NCI-H510A (cell line): Measurements from ENCODE around the gene ZG16B.

Experiments
- DNase-seq: peaks from one replicate; lab custom pipeline; 2025; lab: John Stamatoyannopoulos, UW

The ZG16B gene

DNA sequence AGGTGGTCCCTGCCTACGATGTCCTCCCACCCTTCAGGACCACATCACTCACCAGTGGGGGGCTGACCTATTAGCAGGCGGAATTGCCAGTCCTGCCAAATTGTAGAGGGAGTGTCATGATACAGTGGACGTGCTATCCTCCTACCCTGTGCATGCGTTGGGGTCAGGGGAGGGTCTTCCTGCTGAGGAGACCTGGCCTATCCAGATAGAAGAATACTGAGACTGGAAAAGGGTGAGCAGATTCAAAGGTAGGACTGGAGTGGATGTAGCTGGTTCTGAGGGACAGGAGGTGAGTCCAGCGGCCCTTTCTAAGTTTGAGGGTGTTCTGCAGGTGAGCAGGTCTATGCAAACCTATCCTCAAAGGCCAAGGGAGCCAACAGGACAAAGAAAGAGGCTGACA, 23.8 kb upstream of the ZG16B start:
- DNase-seq, result no peak

DNA sequence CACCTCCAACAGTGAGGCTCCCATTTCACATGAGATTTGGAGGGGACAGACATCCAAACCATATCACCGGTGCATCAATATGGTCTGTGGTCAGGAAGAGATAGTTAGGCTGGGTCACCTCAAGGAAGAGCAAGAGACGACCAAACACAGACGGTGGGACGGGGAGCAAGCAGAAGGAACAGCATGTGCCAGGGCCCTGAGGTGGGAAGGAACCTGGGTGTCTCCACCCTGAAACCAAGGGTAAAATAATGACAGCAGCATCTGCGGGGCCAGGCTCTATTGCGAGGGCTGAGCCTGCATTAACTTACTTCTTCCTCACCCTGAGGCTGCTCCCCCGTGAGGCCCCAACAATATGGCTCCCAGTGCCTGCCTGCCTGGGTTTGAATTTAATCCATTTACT, 21.9 kb upstream of the ZG16B start:
- DNase-seq, result no peak

DNA sequence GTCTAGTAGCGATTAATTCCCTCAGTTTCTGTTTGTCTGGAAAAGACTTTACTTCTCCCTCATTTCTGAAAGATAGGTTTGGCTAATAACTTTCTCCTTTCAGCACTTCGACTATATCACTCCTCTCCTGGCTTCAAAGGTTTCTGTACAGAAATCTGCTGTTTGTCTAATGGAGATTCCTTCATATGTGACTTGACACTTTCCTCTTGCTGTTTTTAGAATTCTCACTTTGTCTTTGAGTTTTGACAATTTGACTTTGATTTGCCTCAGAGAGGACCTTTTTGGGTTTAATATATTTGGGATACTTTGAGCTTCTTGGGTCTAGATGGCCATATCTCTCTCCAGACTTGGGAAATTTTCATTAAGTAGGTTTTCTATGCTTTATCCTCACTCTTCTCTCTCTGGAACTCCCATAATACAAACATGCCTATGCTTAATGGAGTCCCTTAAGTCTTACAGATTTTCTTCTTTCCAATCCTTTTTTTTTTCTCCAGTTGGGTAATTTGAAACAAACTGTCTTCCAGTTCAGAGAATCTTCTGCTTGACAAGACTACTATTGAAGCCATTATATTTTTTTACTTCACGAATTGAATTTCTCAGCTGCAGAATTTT, 20.8 kb upstream of the ZG16B start:
- no peak for DNase-seq

DNA sequence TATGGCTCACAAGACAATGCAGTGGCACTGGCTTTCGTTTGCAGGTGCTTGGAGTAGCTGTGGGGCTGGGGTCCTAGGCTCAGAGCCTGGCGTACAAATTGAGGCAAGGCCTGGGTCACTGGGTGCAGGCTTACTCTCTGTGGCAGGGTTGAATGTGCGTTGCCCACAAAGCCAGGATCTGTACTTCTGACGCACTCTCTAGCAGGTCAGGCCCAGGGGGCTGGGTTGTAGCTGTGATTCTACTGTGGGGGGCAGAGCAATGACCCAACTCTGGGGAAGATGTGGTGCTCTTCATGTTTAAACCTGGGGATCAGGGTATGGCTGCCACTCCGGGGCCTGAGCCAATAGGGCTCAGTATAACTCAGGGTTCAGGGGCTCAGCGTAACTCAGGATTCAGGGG, 19.5 kb upstream of the ZG16B start:
- DNase-seq, result no peak

DNA sequence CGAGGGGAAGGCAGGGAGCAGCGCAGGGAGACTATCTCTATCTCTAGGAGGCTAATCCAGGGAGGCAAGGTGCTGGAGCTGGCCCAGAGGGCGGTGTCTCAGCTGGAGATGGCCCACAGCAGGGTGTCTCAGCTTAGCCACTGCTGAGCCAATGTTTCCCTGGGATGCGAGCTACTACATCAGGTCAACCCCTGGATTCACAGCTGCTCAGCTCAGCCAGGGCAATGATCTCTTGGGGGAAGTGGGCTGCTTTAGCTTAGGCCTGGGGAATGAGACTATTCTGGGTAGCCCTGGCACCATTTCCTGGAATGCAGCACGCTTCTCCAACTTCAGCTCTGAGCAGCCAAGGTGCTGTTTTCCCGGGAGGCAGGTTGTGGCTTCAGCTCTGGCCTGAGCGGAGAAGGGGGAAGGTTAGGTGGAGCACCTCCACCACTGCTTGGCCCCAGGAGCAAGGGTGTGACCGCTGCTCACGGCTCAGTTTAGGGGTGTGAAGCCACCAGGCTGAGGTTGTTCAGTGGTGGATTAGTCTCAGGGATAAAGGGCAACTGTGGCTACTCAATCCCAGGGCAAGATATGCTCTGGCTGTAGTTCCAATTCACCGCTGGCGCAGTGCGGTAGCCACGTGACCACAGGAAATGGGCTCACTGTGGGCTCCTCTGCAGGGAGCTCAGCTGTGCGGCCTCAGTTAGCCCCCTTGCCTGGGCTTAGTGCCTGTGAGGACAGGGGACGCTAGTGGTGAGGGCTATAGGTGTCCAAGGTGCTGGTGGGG, 18.2 kb upstream of the ZG16B start:
- DNase-seq, result no peak

DNA sequence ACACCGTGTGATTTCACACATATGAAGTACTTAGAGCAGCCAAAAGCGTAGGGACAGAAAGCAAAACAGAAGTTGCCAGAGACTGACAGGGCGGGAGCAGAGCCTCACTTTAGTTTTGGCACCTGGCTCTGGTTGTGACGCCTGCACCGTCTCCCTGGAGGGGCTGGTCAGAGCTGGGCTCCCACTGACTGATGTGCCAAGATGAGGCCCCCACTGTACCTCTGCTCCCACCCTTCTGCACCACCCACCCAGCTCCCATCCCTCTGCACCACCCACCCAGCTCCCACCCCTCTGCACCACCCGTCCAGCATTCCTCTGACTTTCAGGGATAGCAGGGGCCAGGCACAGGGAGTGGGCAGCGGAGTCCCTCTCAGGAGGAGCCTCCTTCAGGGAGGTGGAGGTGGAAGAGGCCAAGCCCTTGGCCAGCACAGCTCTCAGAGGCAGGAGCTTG, 16.3 kb upstream of the ZG16B start:
- no peak for DNase-seq

DNA sequence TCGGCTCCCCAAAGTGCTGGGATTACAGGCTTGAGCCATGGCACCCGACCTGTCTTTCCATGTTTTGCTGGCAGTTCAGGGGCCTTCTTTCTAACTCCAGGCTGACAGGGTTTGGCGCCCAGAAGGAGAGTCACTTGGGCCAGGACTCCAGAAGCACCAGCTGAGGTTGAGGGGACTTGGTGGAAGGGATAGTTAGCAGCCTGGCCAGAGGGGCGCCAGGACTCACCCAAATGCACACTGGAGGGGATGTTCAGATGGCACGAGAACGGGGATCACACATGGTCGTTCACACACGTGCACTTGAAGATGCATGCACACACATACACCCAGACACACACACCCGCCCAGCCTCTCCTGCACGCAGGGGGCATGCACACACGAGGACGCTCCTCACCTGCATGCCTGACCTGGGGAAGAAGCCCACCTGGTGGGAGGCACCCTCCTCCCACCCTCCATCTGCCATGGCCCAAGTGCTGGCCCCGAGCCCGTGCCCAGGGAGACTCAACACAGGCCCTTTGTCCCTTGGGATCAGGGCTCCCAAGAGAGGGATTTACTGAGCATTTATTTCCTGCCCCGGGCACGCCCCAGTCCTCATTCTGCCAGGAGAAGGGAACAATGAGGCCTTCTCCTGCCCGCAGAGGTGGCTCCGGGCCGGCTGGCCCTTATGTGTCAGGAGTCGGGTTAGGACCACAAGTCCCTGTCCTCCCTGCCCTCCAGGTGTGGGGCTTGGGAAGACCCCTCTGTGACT, 15.4 kb upstream of the ZG16B start:
- DNase-seq, result no peak

DNA sequence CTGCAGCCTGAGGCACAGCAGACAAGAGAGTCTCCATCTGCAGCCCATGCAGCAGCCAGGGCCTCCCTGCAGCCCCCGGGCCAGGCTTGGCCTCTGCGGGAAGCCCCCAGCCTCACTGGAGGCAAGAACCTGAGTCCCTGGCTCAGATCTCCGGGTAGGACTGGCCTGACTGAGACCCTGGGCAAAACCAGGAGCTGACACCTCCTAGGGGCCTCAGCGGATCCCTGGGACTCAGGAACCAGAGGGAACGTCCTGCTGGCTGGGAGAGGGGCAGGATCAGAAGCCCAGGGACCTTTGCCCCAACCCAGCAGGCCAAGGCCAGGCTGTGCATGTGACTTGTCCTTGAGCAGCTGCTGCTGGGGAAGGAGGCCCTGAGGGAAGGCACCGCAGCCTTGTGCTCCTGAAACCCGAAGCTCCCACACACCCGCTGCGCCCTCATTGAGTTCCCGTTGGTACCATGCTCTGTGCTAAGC, 14.8 kb upstream of the ZG16B start:
- no peak for DNase-seq

DNA sequence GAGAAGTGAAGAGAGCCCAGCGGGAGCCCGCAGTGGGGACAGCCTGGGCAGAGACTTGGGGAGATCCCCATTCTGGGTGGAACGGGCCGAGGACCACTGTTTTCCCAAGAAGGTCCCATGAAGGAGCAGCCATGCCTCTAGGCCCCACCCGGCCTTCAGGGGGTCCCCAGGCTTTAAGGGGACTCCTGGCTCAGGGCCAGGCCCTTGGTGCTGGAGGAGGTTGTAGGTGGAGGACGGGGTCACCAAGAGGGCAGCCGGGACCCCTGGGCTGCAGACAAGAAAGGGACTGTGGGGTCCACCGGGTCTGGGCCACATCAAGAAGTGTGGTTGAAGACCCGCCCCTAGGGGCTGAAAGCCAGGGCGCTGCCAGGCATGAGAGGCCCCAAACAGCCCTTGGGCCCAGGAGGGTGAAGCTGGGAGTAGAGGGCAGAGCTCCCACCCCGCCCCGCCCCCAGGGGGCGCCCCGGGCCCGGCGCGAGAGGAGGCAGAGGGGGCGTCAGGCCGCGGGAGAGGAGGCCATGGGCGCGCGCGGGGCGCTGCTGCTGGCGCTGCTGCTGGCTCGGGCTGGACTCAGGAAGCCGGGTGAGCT, 13.3 kb upstream of the ZG16B start, which contains the start of gene PRSS21:
TSS of gene PRSS21 (plus strand) at position 487 of the 589 bp plus-strand sequence. CDS start at position 519, 32 bp downstream.
- no peak for DNase-seq

DNA sequence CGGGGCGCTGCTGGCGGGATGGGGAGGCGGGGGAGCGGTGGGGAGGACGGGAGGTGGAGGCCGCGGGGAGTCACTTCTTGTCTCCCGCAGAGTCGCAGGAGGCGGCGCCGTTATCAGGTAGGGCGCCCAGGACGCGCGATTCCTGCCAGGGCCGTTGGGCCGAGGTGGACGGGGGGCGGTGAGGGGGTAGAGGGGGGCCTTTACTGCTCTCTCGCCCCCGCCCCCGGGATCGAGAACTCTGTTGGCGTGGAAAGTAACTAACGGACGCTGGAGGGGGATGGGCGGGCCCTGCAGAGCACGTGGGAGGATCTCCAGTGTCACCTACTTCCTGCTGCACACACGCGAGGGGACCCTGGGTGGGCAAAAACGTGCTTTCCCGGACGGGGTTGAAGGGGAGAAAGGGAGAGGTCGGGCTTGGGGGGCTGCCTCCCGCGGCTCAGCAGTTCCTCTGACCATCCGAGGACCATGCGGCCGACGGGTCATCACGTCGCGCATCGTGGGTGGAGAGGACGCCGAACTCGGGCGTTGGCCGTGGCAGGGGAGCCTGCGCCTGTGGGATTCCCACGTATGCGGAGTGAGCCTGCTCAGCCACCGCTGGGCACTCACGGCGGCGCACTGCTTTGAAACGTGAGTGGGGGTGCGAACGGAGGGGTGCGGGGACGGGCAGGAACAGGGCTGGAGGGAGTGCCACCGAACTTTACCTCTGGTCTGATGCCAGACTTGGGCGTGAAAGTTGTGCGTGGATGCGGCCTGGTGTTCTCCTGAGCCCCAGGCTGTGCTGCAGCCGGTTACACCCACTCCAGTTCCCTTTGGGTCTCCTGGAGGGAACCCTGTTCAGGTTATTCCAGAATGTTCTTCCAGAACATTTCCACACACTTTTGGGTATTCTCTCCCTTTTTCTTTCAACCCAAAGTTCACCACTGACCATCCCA, 12.5 kb upstream of the ZG16B start:
- no peak for DNase-seq

DNA sequence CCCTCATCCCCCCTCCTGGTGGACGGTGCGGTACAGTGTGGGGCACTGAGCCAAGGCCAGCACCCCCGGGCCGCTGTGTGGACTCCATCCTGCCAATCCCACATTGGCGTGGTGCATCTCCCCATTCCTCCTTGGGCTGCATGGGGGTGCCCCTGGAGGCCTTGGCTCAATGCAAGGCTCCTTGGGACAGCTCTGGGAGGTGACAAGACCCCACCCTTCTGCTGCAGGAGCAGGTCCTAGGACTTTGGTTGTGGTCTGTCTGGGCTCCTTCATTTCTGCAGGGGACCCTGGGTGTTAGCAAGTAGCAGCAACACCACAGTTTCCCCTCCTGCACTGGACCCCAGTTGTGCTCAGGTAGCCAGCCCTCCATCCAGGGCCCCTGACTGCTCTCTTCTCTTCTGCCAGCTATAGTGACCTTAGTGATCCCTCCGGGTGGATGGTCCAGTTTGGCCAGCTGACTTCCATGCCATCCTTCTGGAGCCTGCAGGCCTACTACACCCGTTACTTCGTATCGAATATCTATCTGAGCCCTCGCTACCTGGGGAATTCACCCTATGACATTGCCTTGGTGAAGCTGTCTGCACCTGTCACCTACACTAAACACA, 11.7 kb upstream of the ZG16B start:
- no peak for DNase-seq

DNA sequence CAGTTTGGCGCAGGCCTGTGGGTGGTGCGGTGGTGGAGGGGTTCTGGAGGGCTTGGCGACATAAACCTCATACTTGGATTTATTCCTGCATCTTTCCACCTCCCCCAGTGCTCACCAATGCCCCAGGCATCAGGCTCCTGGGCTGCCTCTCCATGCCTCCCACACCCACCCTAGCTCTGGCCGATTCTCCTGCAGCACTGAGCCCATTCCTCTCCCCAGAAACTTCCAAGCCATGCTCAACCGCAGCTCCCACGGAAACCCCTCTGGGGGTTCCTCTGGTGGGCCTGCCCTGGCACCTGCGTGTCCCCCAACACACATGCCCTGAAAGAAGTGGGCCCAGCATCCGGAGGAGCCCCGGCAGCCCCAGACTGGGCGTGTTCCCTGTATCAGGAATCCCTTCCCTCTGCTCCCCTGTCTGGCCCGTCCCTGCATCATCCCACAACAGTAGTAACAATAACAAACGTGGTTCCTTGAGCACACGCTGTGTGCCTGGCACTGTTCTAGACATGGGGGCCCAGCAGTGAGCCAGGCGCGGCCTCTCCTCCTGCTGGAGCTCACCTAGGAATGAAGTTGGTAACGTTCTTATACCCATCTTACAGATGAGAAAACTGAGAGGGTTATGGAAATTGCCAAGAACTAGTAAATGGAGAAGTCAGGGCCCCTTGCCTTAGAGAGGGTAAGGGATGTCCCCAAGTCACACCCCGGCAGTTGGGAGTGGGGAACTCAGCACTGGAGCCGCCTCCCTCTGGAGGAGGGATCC, 10.7 kb upstream of the ZG16B start:
- DNase-seq, result no peak

DNA sequence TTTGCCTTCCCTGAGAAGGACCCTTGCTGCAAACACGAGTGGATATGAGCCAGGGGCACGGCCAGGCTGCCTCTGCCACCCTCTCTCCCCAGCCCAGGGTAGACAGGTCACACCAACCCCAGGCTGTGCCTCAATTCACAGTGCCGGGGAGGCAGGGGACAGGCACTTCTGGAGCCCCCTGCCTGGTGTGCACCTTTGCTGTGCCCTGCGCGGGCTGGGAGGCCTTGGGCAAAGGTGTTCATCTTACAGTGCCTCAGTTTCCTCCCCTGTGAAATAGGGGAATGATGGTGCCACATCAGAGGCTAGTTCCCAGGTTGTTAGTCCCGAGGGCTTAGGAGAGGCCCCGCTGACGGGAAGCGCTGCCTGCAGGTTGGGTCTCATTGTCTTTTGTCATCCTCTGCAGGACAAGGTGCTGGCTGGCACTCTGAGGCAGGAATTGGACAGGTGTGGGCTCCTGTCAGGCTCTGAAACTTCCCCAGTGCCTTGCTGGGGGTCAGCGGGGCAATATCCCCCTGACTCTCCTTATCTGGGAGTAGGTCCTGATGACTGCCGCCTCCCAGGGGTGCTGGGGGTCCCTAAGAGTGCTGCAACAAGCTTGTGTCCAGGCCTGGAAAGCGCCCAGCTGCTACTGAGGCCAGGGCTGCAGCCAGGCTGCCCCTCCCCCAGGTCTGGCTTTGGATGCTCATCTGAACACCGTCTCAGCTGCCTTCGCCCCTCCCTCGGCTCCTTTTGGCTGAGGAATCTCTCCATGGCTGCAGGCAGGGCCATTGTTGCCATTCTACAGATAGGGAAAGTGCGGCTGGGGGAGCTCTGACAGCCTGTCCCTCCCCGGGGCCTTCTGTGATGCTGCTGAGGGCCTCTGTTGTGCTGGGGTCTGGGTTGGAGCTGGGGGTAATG, 9.9 kb upstream of the ZG16B start:
- no peak for DNase-seq

DNA sequence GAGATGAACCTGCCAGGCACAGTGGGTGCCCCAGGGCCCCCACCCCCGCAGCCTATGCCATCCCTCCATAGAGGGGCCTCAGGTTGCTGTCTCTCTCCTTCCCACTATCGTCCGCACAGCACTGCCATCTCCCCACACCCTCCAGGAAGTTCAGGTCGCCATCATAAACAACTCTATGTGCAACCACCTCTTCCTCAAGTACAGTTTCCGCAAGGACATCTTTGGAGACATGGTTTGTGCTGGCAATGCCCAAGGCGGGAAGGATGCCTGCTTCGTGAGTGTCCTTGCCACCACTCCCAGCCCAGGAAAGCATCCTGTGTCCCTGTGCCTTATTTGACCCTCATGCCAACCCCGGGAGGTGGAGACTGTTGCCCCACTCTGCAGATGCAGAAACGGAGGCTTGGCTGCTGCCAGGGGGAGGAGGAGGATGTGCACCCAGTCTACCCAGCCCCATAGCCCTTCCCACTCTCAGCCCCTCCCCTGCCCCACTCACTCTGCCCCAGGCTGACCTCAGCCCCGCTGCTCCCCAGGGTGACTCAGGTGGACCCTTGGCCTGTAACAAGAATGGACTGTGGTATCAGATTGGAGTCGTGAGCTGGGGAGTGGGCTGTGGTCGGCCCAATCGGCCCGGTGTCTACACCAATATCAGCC, 9.1 kb upstream of the ZG16B start:
- DNase-seq, result no peak

DNA sequence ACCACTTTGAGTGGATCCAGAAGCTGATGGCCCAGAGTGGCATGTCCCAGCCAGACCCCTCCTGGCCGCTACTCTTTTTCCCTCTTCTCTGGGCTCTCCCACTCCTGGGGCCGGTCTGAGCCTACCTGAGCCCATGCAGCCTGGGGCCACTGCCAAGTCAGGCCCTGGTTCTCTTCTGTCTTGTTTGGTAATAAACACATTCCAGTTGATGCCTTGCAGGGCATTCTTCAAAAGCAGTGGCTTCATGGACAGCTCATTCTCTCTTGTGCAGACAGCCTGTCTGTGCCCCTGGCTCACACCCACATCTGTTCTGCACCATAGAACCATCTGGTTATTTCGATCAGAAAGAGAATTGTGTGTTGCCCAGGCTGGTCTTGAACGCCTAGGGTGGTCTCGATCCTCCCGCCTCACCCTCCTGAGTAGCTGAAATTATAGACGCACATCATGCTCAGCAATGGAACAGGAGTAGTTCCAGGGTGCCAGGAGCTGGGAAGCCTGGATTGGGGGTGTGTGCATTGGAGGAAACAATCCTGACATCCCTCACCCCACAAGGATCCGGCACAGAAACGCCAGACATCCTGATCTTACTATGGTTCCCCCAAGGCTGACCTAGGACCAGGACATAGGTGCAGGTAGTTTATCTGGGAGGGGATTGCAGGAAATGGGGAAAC, 8.5 kb upstream of the ZG16B start:
- no peak for DNase-seq

DNA sequence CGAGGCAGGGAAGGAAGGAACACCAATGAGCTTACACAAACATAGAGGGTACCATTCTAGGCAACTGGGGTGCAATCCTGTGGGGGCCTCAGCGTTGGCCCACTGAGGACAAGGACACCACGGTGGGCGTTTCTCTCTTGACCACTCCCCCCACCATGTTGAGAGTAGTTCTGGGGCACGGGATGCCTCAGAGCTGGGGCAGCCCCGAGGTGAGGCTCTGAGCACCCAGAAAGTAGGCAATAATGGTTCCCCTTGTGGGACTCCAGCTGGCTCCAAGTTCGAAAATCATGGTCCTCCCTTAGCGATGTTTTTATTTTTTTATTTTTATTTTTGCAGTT, 8.0 kb upstream of the ZG16B start:
- no peak for DNase-seq

DNA sequence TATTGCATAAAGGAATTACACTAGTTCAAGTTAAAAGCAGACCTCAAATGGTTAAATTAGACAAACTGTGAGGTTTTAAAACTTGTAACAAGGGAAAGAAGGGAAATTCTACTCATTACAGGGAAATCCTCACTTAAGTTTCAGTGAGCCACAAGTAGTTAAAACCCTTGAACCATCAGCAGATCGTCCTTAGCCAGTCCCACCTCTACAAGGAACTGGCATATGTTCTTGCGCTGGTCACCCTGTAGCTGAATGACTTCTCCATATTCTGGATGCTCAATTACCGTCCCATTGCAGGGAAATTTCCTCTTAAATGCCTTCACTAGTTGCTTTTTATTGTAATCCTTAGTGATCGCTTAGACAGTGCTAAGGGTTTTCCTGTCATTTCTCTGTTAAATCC, 7.6 kb upstream of the ZG16B start:
- DNase-seq, result no peak

DNA sequence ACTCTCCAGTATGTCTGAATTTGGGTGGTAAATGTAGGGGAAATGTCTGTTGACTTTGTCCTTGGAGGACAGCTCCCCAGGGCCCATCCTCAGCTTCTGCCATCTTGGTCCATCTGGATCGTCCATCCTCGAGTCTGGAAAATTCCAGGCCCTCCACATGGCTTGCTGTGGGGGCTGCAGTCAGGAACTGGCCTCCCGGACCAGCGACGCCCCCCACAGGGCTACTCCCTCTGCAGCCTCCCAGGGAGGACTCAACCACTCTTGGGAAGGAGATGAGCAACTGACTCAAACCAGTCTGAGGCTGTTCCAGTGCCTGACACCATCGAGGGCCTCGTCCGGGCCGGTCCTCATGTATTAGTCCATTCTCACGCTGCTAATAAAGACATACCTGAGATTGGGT, 5.5 kb upstream of the ZG16B start:
- no peak for DNase-seq
